H1 (cell line): Measurements from ENCODE around the gene COL9A2. TPM values are rescaled to one million over a fixed set of nuclear protein-coding genes. Genes with fewer than 3 reads are reported as not detected.

ENCODE experiments used
- CTCF ChIA-PET: fragments of 300-600 bp; sonication (Branson Sonifier 250); formaldehyde crosslinking; loops from one replicate; lab custom pipeline; 2021; ENCODE audit not compliant: partially characterized antibody; lab: Charles Lee
- POLR2A ChIA-PET: fragments of 300-600 bp; sonication (Branson Sonifier 250); formaldehyde crosslinking; loops from one replicate; lab custom pipeline; 2021; ENCODE audit warnings: inconsistent platforms; ENCODE audit not compliant: partially characterized antibody; lab: Charles Lee
- DNase-seq, 2 experiments: peaks; one replicate each; pipeline versions ENCODE4 v3.0.0 to v3.0.0-alpha.2; 2010 to 2022; ENCODE audit warnings: low spot score in 2 of 2, low read depth in 1 of 2, mixed read lengths in 1 of 2
- FAIRE-seq: peaks from 2 replicates; lab custom pipeline; 2011; peaks lifted over from hg19 to GRCh38; lab: Jason Lieb, UNC
- H2AFZ ChIP-seq: 2 replicates; pipeline ENCODE4 v1.8.1; 2012; ENCODE audit warnings: low read length, inconsistent platforms
- H2AK5ac ChIP-seq: 2 replicates; pipeline ENCODE4 v1.6.1; 2013; ENCODE audit warnings: low read depth, low read length
- H2BK120ac ChIP-seq: replicated peaks from 2 replicates; pipeline ENCODE3; 2013; ENCODE audit warnings: low read depth, low read length, inconsistent platforms
- H2BK12ac ChIP-seq: 2 replicates; pipeline ENCODE4 v1.6.1; 2013; ENCODE audit warnings: low read depth, low read length
- H2BK15ac ChIP-seq: 2 replicates; pipeline ENCODE4 v1.6.1; 2013; ENCODE audit warnings: low read length
- H2BK20ac ChIP-seq: 2 replicates; pipeline ENCODE4 v1.6.1; 2013; ENCODE audit warnings: low read length
- H2BK5ac ChIP-seq: 2 replicates; pipeline ENCODE4 v1.6.1; 2013; ENCODE audit warnings: low read depth, low read length
- H3K14ac ChIP-seq: 2 replicates; pipeline ENCODE4 v1.6.1; 2013; ENCODE audit warnings: inconsistent platforms; ENCODE audit not compliant: insufficient read length
- H3K18ac ChIP-seq: 2 replicates; pipeline ENCODE4 v1.6.1; 2013; ENCODE audit warnings: low read length; ENCODE audit errors: extremely low read depth
- H3K23ac ChIP-seq: 2 replicates; pipeline ENCODE4 v1.6.1; 2013; ENCODE audit warnings: inconsistent platforms; ENCODE audit not compliant: insufficient read length
- H3K23me2 ChIP-seq: 2 replicates; pipeline ENCODE4 v1.6.1; 2013; ENCODE audit warnings: low read depth, low read length
- H3K27ac ChIP-seq: 2 replicates; pipeline ENCODE4 v1.6.1; 2011; ENCODE audit warnings: low read depth, low read length, inconsistent platforms
- H3K27me3 ChIP-seq, 4 experiments: replicated peaks in 1 of 4; 1 replicate in 1 of 4; 2 replicates in 3 of 4; pipeline versions ENCODE4 v1.6.1 to v1.8.1; 2011 to 2013; ENCODE audit warnings: low read length in 3 of 4, mild to moderate bottlenecking in 3 of 4, inconsistent platforms in 2 of 4, mixed read lengths in 2 of 4, moderate library complexity in 1 of 4; ENCODE audit not compliant: control insufficient read depth in 3 of 4, insufficient read depth in 3 of 4; ENCODE audit errors: extremely low read depth in 1 of 4
- H3K36me3 ChIP-seq, 4 experiments: 2 replicates each; pipeline versions ENCODE4 v1.6.1 to v1.8.1; 2011 to 2013; ENCODE audit warnings: mild to moderate bottlenecking in 4 of 4, low read length in 3 of 4, moderate library complexity in 2 of 4, control low read depth in 1 of 4, inconsistent platforms in 1 of 4; ENCODE audit not compliant: insufficient read depth in 4 of 4, control insufficient read depth in 2 of 4
- H3K4ac ChIP-seq: replicated peaks from 2 replicates; pipeline ENCODE3; 2013; ENCODE audit warnings: low read length, low read depth, mixed read lengths, inconsistent platforms; ENCODE audit not compliant: insufficient read length
- H3K4me1 ChIP-seq, 4 experiments: replicated peaks in 1 of 4; 1 replicate in 1 of 4; 2 replicates in 3 of 4; pipeline versions ENCODE4 v1.6.1 to v1.8.1; 2011 to 2013; ENCODE audit warnings: low read length in 3 of 4, inconsistent platforms in 2 of 4, mixed read lengths in 1 of 4; ENCODE audit not compliant: insufficient read depth in 4 of 4, control insufficient read depth in 3 of 4
- H3K4me2 ChIP-seq, 2 experiments: 2 replicates each; pipeline versions ENCODE4 v1.6.1 to v1.8.1; 2011 to 2013; ENCODE audit warnings: low read depth in 2 of 2, low read length in 2 of 2, control low read depth in 1 of 2, inconsistent platforms in 1 of 2, mild to moderate bottlenecking in 1 of 2; ENCODE audit not compliant: insufficient read depth in 1 of 2
- H3K4me3 ChIP-seq, 4 experiments: fragments of 200-600, 300-600 bp in 1 of 4; sonication (generic), shearing (Covaris generic), sonication (Bioruptor Twin) in 1 of 4; 2 replicates each; pipeline versions ENCODE4 v1.5.1 to v1.8.1; 2011 to 2016; ENCODE audit warnings: low read length in 4 of 4, low read depth in 3 of 4, control low read depth in 2 of 4, inconsistent platforms in 2 of 4, mild to moderate bottlenecking in 2 of 4, mixed read lengths in 1 of 4, moderate library complexity in 1 of 4; ENCODE audit not compliant: insufficient read depth in 2 of 4; ENCODE audit errors: extremely low read depth in 1 of 4
- H3K56ac ChIP-seq: replicated peaks from 2 replicates; pipeline ENCODE3; 2013; ENCODE audit warnings: low read depth, mild to moderate bottlenecking, mixed read lengths, low read length, inconsistent platforms; ENCODE audit not compliant: insufficient read length
- H3K79me1 ChIP-seq: 2 replicates; pipeline ENCODE4 v1.6.1; 2013; ENCODE audit warnings: low read depth, low read length, control low read depth
- H3K79me2 ChIP-seq, 2 experiments: 2 replicates each; pipeline versions ENCODE4 v1.6.1 to v1.8.1; 2012 to 2013; ENCODE audit warnings: low read length in 2 of 2, mild to moderate bottlenecking in 2 of 2, inconsistent platforms in 1 of 2; ENCODE audit not compliant: insufficient read depth in 2 of 2, control insufficient read depth in 1 of 2
- H3K9ac ChIP-seq, 4 experiments: replicated peaks in 1 of 4; 1 replicate in 1 of 4; 2 replicates in 3 of 4; pipeline versions ENCODE4 v1.6.1 to v1.8.1; 2011 to 2013; ENCODE audit warnings: low read depth in 3 of 4, low read length in 3 of 4, control low read depth in 2 of 4, mild to moderate bottlenecking in 2 of 4, moderate library complexity in 2 of 4, inconsistent platforms in 1 of 4; ENCODE audit errors: extremely low read depth in 1 of 4
- H3K9me3 ChIP-seq, 2 experiments: 2 replicates each; pipeline versions ENCODE4 v1.6.1 to v1.8.1; 2012 to 2013; ENCODE audit warnings: mild to moderate bottlenecking in 2 of 2, moderate library complexity in 2 of 2, control low read depth in 1 of 2, inconsistent platforms in 1 of 2, low read depth in 1 of 2, low read length in 1 of 2, mixed read lengths in 1 of 2; ENCODE audit not compliant: insufficient read depth in 2 of 2
- H4K20me1 ChIP-seq, 2 experiments: replicated peaks in 1 of 2; 2 replicates each; pipeline versions ENCODE3 to v1.8.1; 2011 to 2013; ENCODE audit warnings: inconsistent platforms in 2 of 2, low read length in 2 of 2, mild to moderate bottlenecking in 1 of 2; ENCODE audit not compliant: insufficient read depth in 2 of 2, control insufficient read depth in 1 of 2
- H4K5ac ChIP-seq: 2 replicates; pipeline ENCODE4 v1.6.1; 2013; ENCODE audit warnings: low read length, low read depth, mixed read lengths, inconsistent platforms; ENCODE audit not compliant: insufficient read length
- H4K8ac ChIP-seq: 2 replicates; pipeline ENCODE4 v1.8.0; 2013; ENCODE audit warnings: mild to moderate bottlenecking, moderate library complexity, low read length, inconsistent platforms; ENCODE audit not compliant: insufficient read depth; ENCODE audit errors: extremely low read depth
- H4K91ac ChIP-seq: replicated peaks from 2 replicates; pipeline ENCODE3; 2013; ENCODE audit warnings: low read length, mixed read lengths, inconsistent platforms; ENCODE audit not compliant: insufficient read length
- BACH1 ChIP-seq: IDR thresholded peaks from 2 replicates; pipeline ENCODE4 v1.6.1; 2012; ENCODE audit warnings: low read length, improper control_type of control experiment
- BRCA1 ChIP-seq: IDR thresholded peaks from 2 replicates; pipeline ENCODE4 v1.6.1; 2012; ENCODE audit warnings: low read depth, low read length, improper control_type of control experiment
- EP300 ChIP-seq, 2 experiments: IDR thresholded peaks; 1 replicate in 1 of 2; 2 replicates in 1 of 2; pipeline ENCODE4 v1.6.1; 2011 to 2012; ENCODE audit warnings: low read depth in 2 of 2, low read length in 2 of 2, mild to moderate bottlenecking in 2 of 2, borderline replicate concordance in 1 of 2, inconsistent platforms in 1 of 2, moderate library complexity in 1 of 2
- GTF2F1 ChIP-seq: IDR thresholded peaks from 2 replicates; pipeline ENCODE4 v1.6.1; 2012; ENCODE audit warnings: low read depth, low read length, improper control_type of control experiment, borderline replicate concordance
- HDAC2 ChIP-seq, 2 experiments: fragments of 300-600 bp in 1 of 2; sonication (generic) in 1 of 2; IDR thresholded peaks; 2 replicates each; pipeline ENCODE4 v1.6.1; 2011 to 2012; ENCODE audit warnings: low read depth in 2 of 2, low read length in 2 of 2, mild to moderate bottlenecking in 2 of 2, moderate library complexity in 2 of 2, borderline replicate concordance in 1 of 2, inconsistent platforms in 1 of 2
- POLR2AphosphoS5 ChIP-seq: IDR thresholded peaks from 2 replicates; pipeline ENCODE4 v1.6.1; 2011; ENCODE audit warnings: low read depth, low read length
- SP1 ChIP-seq: IDR thresholded peaks from 2 replicates; pipeline ENCODE4 v1.6.1; 2011; ENCODE audit warnings: low read depth, low read length
- TAF1 ChIP-seq: IDR thresholded peaks from 2 replicates; pipeline ENCODE4 v1.6.1; 2011; ENCODE audit warnings: mild to moderate bottlenecking, low read depth, low read length
- YY1 ChIP-seq: IDR thresholded peaks from 2 replicates; pipeline ENCODE4 v1.6.1; 2011; ENCODE audit warnings: low read depth, mild to moderate bottlenecking, low read length
- ZNF274 ChIP-seq: IDR thresholded peaks from 2 replicates; pipeline ENCODE4 v1.7.0; 2012; ENCODE audit warnings: low read length, borderline replicate concordance; ENCODE audit errors: extremely low read depth
- WGBS, 2 experiments: shearing (Covaris generic) in 1 of 2; methylation state at CpG; one replicate each; pipeline versions ENCODE4 v1.1.6 to v1.1.7; 2013 to 2015; ENCODE audit warnings: low lambda C conversion rate in 2 of 2, mixed read lengths in 2 of 2, inconsistent platforms in 1 of 2, low coverage in 1 of 2, missing lambda C conversion rate in 1 of 2; ENCODE audit not compliant: insufficient replicate concordance in 2 of 2, insufficient coverage in 1 of 2, insufficient read length in 1 of 2; ENCODE audit errors: extremely low coverage in 1 of 2, missing lambda C conversion rate in 1 of 2; 5-methylcytosine and 5-hydroxymethylcytosine counted together
- polyA plus RNA-seq, 7 experiments: library from polyadenylated mRNA; depleted of rRNA in 3 of 7; stranded (reverse) in 5 of 7; unstranded in 2 of 7; fragments of >200 nt in 5 of 7; fragments of 200-250 nt in 2 of 7; gene quantifications; 1 replicate in 5 of 7; 2 replicates in 1 of 7; 4 replicates in 1 of 7; pipeline versions ENCODE4 v1.2.1 to v1.2.3, GENCODE V29; 2011 to 2013; ENCODE audit warnings: missing spikeins in 2 of 7, mixed read lengths in 2 of 7
- total RNA-seq: library from RNA; stranded (reverse); fragmentation: NEBNext Ultra II Directional; extraction: Animal tissue kit (Norgen Biotek cat#: 25700); gene quantifications from 2 replicates; pipeline ENCODE4 v1.2.1, GENCODE V29; 2021

The COL9A2 gene
- total and polyA plus RNA-seq, 2 of the 8 experiments (the other 6 are each of a cell fraction or from before 2014, with no cell fraction given), result 3.2 to 3.3 TPM

DNA sequence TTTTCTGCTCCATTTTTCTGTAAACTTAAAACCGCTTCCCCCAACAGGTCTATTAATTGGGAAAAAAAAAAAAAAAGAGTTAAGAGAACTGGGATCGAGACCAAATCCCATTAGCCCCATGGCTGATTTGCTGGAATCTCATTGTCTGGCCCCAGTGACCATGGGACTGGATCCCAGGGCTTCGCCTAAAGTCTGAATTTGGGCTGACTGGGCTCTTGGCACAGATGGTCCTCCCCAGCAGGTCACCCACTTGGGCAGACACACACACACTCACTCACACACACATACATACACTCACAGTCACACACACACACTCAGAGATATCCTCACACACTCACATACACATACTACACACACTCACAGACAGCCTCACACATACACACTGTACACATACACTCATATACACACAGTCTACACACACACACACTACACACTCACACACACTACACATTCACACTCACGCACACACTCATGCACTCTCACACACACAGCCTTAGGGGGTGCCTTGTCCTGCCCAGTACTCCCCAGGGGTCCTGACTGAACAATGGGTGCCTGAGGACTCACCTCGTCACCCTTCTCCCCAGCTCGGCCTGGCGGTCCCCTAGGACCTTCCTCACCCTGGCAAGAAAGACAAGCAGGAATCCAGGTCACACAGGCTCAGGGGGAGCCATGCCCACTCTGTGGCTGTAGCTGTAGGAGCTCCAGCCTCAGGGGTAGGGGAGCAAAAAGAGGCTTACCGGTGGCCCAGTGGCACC lies 7.5 kb downstream of the COL9A2 start:
- Histone ChIP-seq H3K79me1 (no peaks in the 10 kb centered on the region), H2BK15ac (no peak overlapping the region; the same call in 1 of the 2 replicates), H2BK20ac (peak overlapping the region; percentile 67; the same call in 1 of the 2 replicates), H3K9me3 (no peaks in the 10 kb centered on the region), H4K20me1 (peaks cover 0 to 3% of the 10 kb centered on the region in 2 experiments), H3K56ac (no peak overlapping the region), H4K5ac (no peak overlapping the region), H2AK5ac (no peak overlapping the region; the same call in 1 of the 2 replicates), H2BK120ac (no peak overlapping the region), H3K23me2 (no peaks in the 10 kb centered on the region; the same call in 1 of the 2 replicates), H4K8ac (no peak overlapping the region), H3K27me3 (peaks cover 0 to 14% (median 11%) of the 10 kb centered on the region in 4 experiments; a peak in 6 of 7 replicates), H3K79me2 (no peaks in the 10 kb centered on the region), H2BK5ac (no peak overlapping the region), H3K4me3 (no peak overlapping the region), H3K4ac (peak overlapping the region; percentile 86), H2AFZ (no peak overlapping the region), H2BK12ac (peak overlapping the region; percentile 3; the same call in 1 of the 2 replicates), H3K18ac (no peak overlapping the region), H3K9ac (no peak overlapping the region), H3K23ac (no peak overlapping the region), H3K14ac (no peak overlapping the region), H3K4me1 (peaks cover under 1 to 7% (median 4%) of the 10 kb centered on the region in 4 experiments), H3K4me2 (no peak overlapping the region), H3K27ac (no peak overlapping the region), H3K36me3 (no peaks in the 10 kb centered on the region), H4K91ac (peak overlapping the region; percentile 65)
- CTCF ChIA-PET, result interaction anchor here (0.6 to 2.7 kb wide), 6 partner anchors 10 to 104 kb away, joined by 3 to 13 read pairs (median 4); no protein-coding TSS in a partner anchor
- FAIRE-seq (no peak), DNase-seq (no peak)
- 96 to 100% methylated on average over 1 to 7 of the region's 8 CpGs for WGBS, 2 experiments
- TF ChIP-seq BRCA1 (no peak), ZNF274 (no peak), YY1 (no peak), POLR2AphosphoS5 (no peak), BACH1 (no peak), EP300 (IDR thresholded peaks at IDR 0.05; ENCODE audit: borderline replicate concordance in 1 of 2, low read depth in 2 of 2, low read length in 2 of 2) (no peak), TAF1 (no peak), GTF2F1 (no peak), HDAC2 (IDR thresholded peaks at IDR 0.05; ENCODE audit: borderline replicate concordance in 1 of 2, low read depth in 2 of 2, low read length in 2 of 2) (no peak), SP1 (no peak)
- POLR2A ChIA-PET, result no interaction called here
